ENCODE measurements around the gene RNF157.

DNA sequence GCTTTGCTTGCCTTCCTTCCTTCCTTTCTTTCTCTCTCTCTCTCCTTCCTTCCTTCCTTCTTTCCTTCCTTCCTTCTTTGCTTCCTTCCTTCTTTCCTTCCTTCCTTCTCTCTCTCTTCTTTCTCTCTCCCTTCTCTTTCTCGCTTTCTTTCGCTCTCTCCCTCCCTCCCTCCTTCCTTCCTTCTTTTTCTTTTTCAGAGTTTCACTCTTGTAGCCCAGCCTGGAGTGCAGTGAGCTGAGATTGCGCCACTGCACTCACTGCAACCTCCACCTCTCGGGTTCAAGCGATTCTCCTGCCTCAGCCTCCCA lies 117.1 kb downstream of the RNF157 start:
- TF ChIP-seq, protein P1, sequence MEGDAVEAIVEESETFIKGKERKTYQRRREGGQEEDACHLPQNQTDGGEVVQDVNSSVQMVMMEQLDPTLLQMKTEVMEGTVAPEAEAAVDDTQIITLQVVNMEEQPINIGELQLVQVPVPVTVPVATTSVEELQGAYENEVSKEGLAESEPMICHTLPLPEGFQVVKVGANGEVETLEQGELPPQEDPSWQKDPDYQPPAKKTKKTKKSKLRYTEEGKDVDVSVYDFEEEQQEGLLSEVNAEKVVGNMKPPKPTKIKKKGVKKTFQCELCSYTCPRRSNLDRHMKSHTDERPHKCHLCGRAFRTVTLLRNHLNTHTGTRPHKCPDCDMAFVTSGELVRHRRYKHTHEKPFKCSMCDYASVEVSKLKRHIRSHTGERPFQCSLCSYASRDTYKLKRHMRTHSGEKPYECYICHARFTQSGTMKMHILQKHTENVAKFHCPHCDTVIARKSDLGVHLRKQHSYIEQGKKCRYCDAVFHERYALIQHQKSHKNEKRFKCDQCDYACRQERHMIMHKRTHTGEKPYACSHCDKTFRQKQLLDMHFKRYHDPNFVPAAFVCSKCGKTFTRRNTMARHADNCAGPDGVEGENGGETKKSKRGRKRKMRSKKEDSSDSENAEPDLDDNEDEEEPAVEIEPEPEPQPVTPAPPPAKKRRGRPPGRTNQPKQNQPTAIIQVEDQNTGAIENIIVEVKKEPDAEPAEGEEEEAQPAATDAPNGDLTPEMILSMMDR (IDR thresholded peaks at IDR 0.05; ENCODE audit: low read depth, low read length, poor library complexity, severe bottlenecking): no peak
- TF ChIP-seq EZH2phosphoT487 (IDR thresholded peaks at IDR 0.05; ENCODE audit: borderline replicate concordance, low read length): no peak

Measured in DOHH2 (cell line).